Measurements from ENCODE around the gene SUSD1.

GRCh38 chr9:112176524-112176923, 1.4 kb upstream of the SUSD1 start:
- TF ChIP-seq CTCF (IDR thresholded peaks at IDR 0.05; ENCODE audit: insufficient read depth, low read length, poor library complexity, severe bottlenecking) = no peak
- no peak for TF ChIP-seq EZH2phosphoT487 (conservative IDR thresholded peaks at IDR 0.05; ENCODE audit: low read length)

Measured in SU-DHL-6 (cell line).